SW480 (cell line): ENCODE results near the gene SLC48A1.
A peak's percentile ranks its signal among the peaks of the same experiment; 100 is the strongest.

Source experiments
- DNase-seq: peaks from one replicate; pipeline ENCODE4 v3.0.0-alpha.2; 2016; ENCODE audit warnings: low spot score

SLC48A1 gene

GRCh38 chr12:47777151-47777550 is 4.1 kb downstream of the SLC48A1 start:
- DNase-seq = no peak

- peak; percentile 78 for DNase-seq
Measured at GRCh38 chr12:47777741-47778558, 4.9 kb downstream of the SLC48A1 start.

- no peak for DNase-seq
Measured at GRCh38 chr12:47778881-47779280, 5.8 kb downstream of the SLC48A1 start.

- peak; percentile 77 for DNase-seq
Measured at GRCh38 chr12:47779301-47779942, 6.4 kb downstream of the SLC48A1 start.

GRCh38 chr12:47779943-47780504 is 7.0 kb downstream of the SLC48A1 start:
- DNase-seq = no peak

GRCh38 chr12:47781479-47782371 is 8.7 kb downstream of the SLC48A1 start:
- peak; percentile 36 for DNase-seq

GRCh38 chr12:47782372-47782770 is 9.3 kb downstream of the SLC48A1 start:
- no peak for DNase-seq

GRCh38 chr12:47783024-47783755 is 10.2 kb downstream of the SLC48A1 start:
- no peak for DNase-seq

- no peak for DNase-seq
Measured at GRCh38 chr12:47783821-47784819, 11.1 kb downstream of the SLC48A1 start.

- no peak for DNase-seq
Measured at GRCh38 chr12:47785036-47785886, 12.2 kb downstream of the SLC48A1 start.

- no peak for DNase-seq
Measured at GRCh38 chr12:47785887-47786661, 13.0 kb downstream of the SLC48A1 start.

GRCh38 chr12:47786662-47787280 is 13.7 kb downstream of the SLC48A1 start:
- no peak for DNase-seq

- DNase-seq = no peak
Measured at GRCh38 chr12:47787596-47788319, 14.7 kb downstream of the SLC48A1 start.

- DNase-seq = no peak
Measured at GRCh38 chr12:47789141-47789540, 16.1 kb downstream of the SLC48A1 start.

GRCh38 chr12:47789712-47790489 is 16.9 kb downstream of the SLC48A1 start:
- DNase-seq = no peak

- DNase-seq = no peak
Measured at GRCh38 chr12:47790676-47791350, 17.8 kb downstream of the SLC48A1 start.
